PC-9 (cell line): Measurements from ENCODE around the gene OR7C2. TPM values are rescaled to one million over a fixed set of nuclear protein-coding genes. Genes with fewer than 3 reads are reported as not detected.

Experiments used
- BruUV-seq: library from RNA; stranded (reverse); fragments of 400-500 nt; replicated peaks from 2 replicates; lab custom pipeline; 2021; lab: Mats Ljungman, UMichigan
- CTCF ChIA-PET: fragments of 300-600 bp; sonication (Branson Sonifier 250); formaldehyde crosslinking; loops from one replicate; lab custom pipeline; 2022; ENCODE audit warnings: antibody characterized with exemption; lab: Charles Lee
- POLR2A ChIA-PET: fragments of 300-600 bp; sonication (Branson Sonifier 250); formaldehyde crosslinking; loops from one replicate; lab custom pipeline; 2022; ENCODE audit warnings: antibody characterized with exemption; ENCODE audit not compliant: unreplicated experiment; lab: Charles Lee
- DNase-seq, 2 experiments: peaks; one replicate each; pipeline versions ENCODE4 v3.0.0 to v3.0.0-alpha.2; 2015 to 2022; ENCODE audit warnings: mixed read lengths in 1 of 2
- H2AFZ ChIP-seq: fragments of 200-600 bp; sonication (generic); 2 replicates; pipeline ENCODE4 v1.8.1; 2017; ENCODE audit warnings: antibody characterized with exemption
- H3F3A ChIP-seq: fragments of 200-600 bp; sonication (generic); 2 replicates; pipeline ENCODE4 v1.8.1; 2017; ENCODE audit warnings: antibody characterized with exemption, mild to moderate bottlenecking, low read depth; ENCODE audit not compliant: insufficient read depth
- H3K27ac ChIP-seq: fragments of 200-600 bp; sonication (generic); 2 replicates; pipeline ENCODE4 v1.6.1; 2016; ENCODE audit warnings: mixed run types
- H3K27me3 ChIP-seq: fragments of 200-600 bp; sonication (generic); 2 replicates; pipeline ENCODE4 v1.6.1; 2016; ENCODE audit warnings: low read depth, mixed run types; ENCODE audit not compliant: insufficient read depth
- H3K36me3 ChIP-seq: fragments of 200-600 bp; sonication (generic); 2 replicates; pipeline ENCODE4 v1.6.1; 2016; ENCODE audit warnings: low read depth, mixed run types
- H3K4me1 ChIP-seq: fragments of 200-600 bp; sonication (generic); replicated peaks from 2 replicates; pipeline ENCODE4 v1.6.1; 2016; ENCODE audit warnings: mixed run types; ENCODE audit not compliant: insufficient read depth
- H3K4me2 ChIP-seq: fragments of 200-600 bp; sonication (generic); 2 replicates; pipeline ENCODE4 v1.6.1; 2017; ENCODE audit warnings: mixed run types
- H3K4me3 ChIP-seq: fragments of 200-600 bp; sonication (generic); 2 replicates; pipeline ENCODE4 v1.6.1; 2016; ENCODE audit warnings: mixed run types
- H3K79me2 ChIP-seq: fragments of 200-600 bp; sonication (generic); 2 replicates; pipeline ENCODE4 v1.6.1; 2017; ENCODE audit warnings: low read depth, mixed run types
- H3K9me2 ChIP-seq: fragments of 200-600 bp; sonication (generic); 2 replicates; pipeline ENCODE4 v1.8.1; 2017; ENCODE audit warnings: mild to moderate bottlenecking; ENCODE audit not compliant: insufficient read depth
- H3K9me3 ChIP-seq: fragments of 200-600 bp; sonication (generic); 2 replicates; pipeline ENCODE4 v1.8.1; 2016; ENCODE audit warnings: low read depth; ENCODE audit not compliant: insufficient read depth
- H4K20me1 ChIP-seq: fragments of 200-600 bp; sonication (generic); 2 replicates; pipeline ENCODE4 v1.8.1; 2017; ENCODE audit not compliant: insufficient read depth
- CTCF ChIP-seq: fragments of 200-600 bp; sonication (generic); conservative IDR thresholded peaks from 2 replicates; pipeline ENCODE4 v1.6.1; 2017; ENCODE audit warnings: mixed run types, antibody characterized with exemption, mild to moderate bottlenecking, moderate library complexity
- EZH2 ChIP-seq: fragments of 200-600 bp; sonication (generic); IDR thresholded peaks from 2 replicates; pipeline ENCODE4 v1.8.0; 2017; ENCODE audit warnings: antibody characterized with exemption, low read depth
- intact Hi-C: fragments of 100-400 bp; cut with micrococcal nuclease; formaldehyde crosslinking; loops from one replicate; pipeline ENCODE4 v1.10.0; 2022; ENCODE audit not compliant: unreplicated experiment
- total RNA-seq: library from RNA; stranded (reverse); gene quantifications from 2 replicates; pipeline ENCODE4 v1.2.3, GENCODE V29; 2021

OR7C2 gene
- total RNA-seq, 1 experiment from 2014 or later = not detected

GRCh38 chr19:14949876-14950275 is 8.6 kb downstream of the OR7C2 start:
- Histone ChIP-seq H3K9me2 (no peaks in the 10 kb centered on the region), H4K20me1 (no peaks in the 10 kb centered on the region), H3F3A (peaks cover 14% of the 10 kb centered on the region), H3K27me3 (no peaks in the 10 kb centered on the region), H3K4me3 (no peak overlapping the region), H3K79me2 (no peaks in the 10 kb centered on the region), H3K27ac (no peak overlapping the region), H3K4me1 (peaks cover 13% of the 10 kb centered on the region), H3K4me2 (no peak overlapping the region), H3K9me3 (no peaks in the 10 kb centered on the region), H2AFZ (no peak overlapping the region), H3K36me3 (no peaks in the 10 kb centered on the region)
- no peak for DNase-seq
- intact Hi-C loops = no loop called here
- POLR2A ChIA-PET = no interaction called here
- no peak for TF ChIP-seq CTCF
- no peak for TF ChIP-seq EZH2
- no TSS peak for BruUV-seq
- CTCF ChIA-PET = no interaction called here

GRCh38 chr19:14950421-14950820 is 9.1 kb downstream of the OR7C2 start:
- ChIA-PET CTCF (no interaction called here), POLR2A (interaction anchor here (0.6 kb wide), 1 partner anchor 886 kb away, joined by 19 read pairs; no protein-coding TSS in a partner anchor)
- Histone ChIP-seq H3K4me3 (no peak overlapping the region), H3K9me2 (no peaks in the 10 kb centered on the region), H3K27ac (no peak overlapping the region), H2AFZ (no peak overlapping the region), H3K4me1 (peaks cover 11% of the 10 kb centered on the region), H3K27me3 (no peaks in the 10 kb centered on the region), H4K20me1 (no peaks in the 10 kb centered on the region), H3F3A (peaks cover 12% of the 10 kb centered on the region), H3K36me3 (no peaks in the 10 kb centered on the region), H3K4me2 (no peak overlapping the region), H3K9me3 (no peaks in the 10 kb centered on the region), H3K79me2 (no peaks in the 10 kb centered on the region)
- intact Hi-C loops = no loop called here
- TF ChIP-seq CTCF (no peak), EZH2 (no peak)
- BruUV-seq = no TSS peak
- peak in 1 of 2 experiments; percentile 43 for DNase-seq

- ChIA-PET POLR2A (no interaction called here), CTCF (no interaction called here)
- BruUV-seq = no TSS peak
- H3K27ac ChIP-seq = no peak overlapping the region
- intact Hi-C loops = no loop called here
- no peak for DNase-seq
- H4K20me1 ChIP-seq = no peaks in the 10 kb centered on the region
- H3K27me3 ChIP-seq = no peaks in the 10 kb centered on the region
- H2AFZ ChIP-seq = no peak overlapping the region
- no peak overlapping the region for H3K4me2 ChIP-seq
- H3K79me2 ChIP-seq = no peaks in the 10 kb centered on the region
- no peaks in the 10 kb centered on the region for H3K36me3 ChIP-seq
- H3K4me3 ChIP-seq = no peak overlapping the region
- TF ChIP-seq EZH2 (no peak), CTCF (no peak)
- H3F3A ChIP-seq = peaks cover 19% of the 10 kb centered on the region
- peaks cover 5% of the 10 kb centered on the region; the same call in 1 of the 2 replicates for H3K9me3 ChIP-seq
- H3K9me2 ChIP-seq = no peaks in the 10 kb centered on the region
- peaks cover 11% of the 10 kb centered on the region for H3K4me1 ChIP-seq
Measured at GRCh38 chr19:14952767-14953166, 11.5 kb downstream of the OR7C2 start.
